ENCODE results near the gene TRHDE. TPM values are rescaled to one million over a fixed set of nuclear protein-coding genes. Genes with fewer than 3 reads are reported as not detected.

The TRHDE gene
- total and polyA plus RNA-seq, 4 donors, result 0.19 to 7.5 (median 3.5) TPM

DNA sequence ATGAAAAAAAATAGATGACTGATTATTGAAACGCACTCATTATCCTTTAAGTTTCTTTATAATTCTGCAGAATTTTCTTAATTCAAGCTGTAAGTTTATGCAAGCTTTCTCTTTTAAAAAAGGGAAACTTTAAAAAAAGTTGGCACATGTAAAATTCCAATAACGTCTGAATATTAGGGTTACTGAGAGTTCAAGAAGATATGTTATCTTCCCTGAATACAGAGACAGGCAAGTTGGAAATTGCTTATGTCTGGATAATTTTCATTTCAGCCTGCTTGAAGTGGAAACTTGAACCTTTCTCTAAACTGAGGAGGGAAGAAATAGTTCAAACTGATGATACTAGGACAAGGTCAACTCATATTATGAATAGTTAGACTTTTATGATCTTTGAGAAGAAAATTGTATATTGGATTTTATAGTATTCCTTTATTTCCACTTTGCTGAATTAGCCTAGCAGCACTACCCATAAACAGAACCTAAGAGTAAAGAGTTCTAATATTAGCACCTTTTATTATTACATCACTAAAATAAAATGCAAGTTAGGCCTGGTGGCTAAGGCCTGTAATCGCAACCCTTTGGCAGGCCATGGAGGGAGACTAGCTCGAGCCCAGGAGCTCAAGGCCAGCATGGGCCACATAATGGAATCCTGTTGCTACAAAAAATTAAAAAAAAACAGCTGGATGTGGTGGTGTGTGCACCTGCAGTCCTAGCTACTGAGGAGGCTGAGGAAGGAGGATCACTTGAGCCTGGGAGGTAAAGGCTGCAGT, 288.0 kb downstream of the TRHDE start:
- WGBS, 2 donors, result 74 to 84% methylated on average over 4 of the region's 4 CpGs
- DNase-seq (peak in 2 of 3 donors; percentile 1 to 11), ATAC-seq (ENCODE audit: insufficient read depth, low FRiP score) (no peak)
- H3K27ac ChIP-seq (ENCODE audit: low read depth in 1 of 2, low read length in 1 of 2), result no peak overlapping the region
- no peaks in the 10 kb centered on the region for H3K9me3 ChIP-seq (ENCODE audit: control insufficient read depth in 4 of 4, insufficient read depth in 3 of 4, low read length in 3 of 4)
- H3K4me3 ChIP-seq, result no peak overlapping the region
- H3K4me1 ChIP-seq (ENCODE audit: control insufficient read depth in 5 of 5, insufficient read depth in 5 of 5, low read length in 5 of 5), result no peaks in the 10 kb centered on the region
- no peak overlapping the region for H3K9ac ChIP-seq (ENCODE audit: insufficient read depth in 1 of 2, low read length in 2 of 2)
- TF ChIP-seq, protein P1, sequence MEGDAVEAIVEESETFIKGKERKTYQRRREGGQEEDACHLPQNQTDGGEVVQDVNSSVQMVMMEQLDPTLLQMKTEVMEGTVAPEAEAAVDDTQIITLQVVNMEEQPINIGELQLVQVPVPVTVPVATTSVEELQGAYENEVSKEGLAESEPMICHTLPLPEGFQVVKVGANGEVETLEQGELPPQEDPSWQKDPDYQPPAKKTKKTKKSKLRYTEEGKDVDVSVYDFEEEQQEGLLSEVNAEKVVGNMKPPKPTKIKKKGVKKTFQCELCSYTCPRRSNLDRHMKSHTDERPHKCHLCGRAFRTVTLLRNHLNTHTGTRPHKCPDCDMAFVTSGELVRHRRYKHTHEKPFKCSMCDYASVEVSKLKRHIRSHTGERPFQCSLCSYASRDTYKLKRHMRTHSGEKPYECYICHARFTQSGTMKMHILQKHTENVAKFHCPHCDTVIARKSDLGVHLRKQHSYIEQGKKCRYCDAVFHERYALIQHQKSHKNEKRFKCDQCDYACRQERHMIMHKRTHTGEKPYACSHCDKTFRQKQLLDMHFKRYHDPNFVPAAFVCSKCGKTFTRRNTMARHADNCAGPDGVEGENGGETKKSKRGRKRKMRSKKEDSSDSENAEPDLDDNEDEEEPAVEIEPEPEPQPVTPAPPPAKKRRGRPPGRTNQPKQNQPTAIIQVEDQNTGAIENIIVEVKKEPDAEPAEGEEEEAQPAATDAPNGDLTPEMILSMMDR (IDR thresholded peaks at IDR 0.05; ENCODE audit: control extremely low read depth, extremely low read depth), result no peak
- no peaks in the 10 kb centered on the region for H3K36me3 ChIP-seq (ENCODE audit: control insufficient read depth in 4 of 4, insufficient read depth in 4 of 4, low read length in 4 of 4)
- no peaks in the 10 kb centered on the region for H3K27me3 ChIP-seq (ENCODE audit: control insufficient read depth in 3 of 3, insufficient read depth in 3 of 3, low read length in 2 of 3)

DNA sequence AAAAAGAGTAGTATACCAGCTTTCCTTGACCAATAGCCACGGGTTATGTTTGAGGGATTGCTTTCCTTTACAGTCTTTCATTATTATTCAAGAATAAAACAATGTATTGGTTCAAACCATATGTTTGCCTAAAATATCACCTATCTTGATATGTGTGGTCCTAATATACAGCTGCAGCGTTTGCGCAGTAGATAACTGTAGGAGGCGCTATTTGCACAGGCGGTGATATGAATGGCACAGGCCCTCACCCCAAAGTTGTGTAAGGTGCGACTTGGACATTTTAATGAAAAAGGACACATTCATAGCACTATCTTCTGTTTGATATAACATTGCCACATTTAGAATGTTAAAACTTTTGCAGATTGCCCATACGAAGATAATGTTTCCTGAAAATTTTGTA, 298.4 kb downstream of the TRHDE start:
- no peak overlapping the region for H3K4me3 ChIP-seq
- H3K9me3 ChIP-seq (ENCODE audit: control insufficient read depth in 4 of 4, insufficient read depth in 3 of 4, low read length in 3 of 4), result no peaks in the 10 kb centered on the region
- no peaks in the 10 kb centered on the region for H3K4me1 ChIP-seq (ENCODE audit: control insufficient read depth in 5 of 5, insufficient read depth in 5 of 5, low read length in 5 of 5)
- DNase-seq (peak in 1 of 3 donors; percentile 1), ATAC-seq (ENCODE audit: insufficient read depth, low FRiP score) (no peak)
- H3K9ac ChIP-seq (ENCODE audit: insufficient read depth in 1 of 2, low read length in 2 of 2), result no peak overlapping the region
- no peaks in the 10 kb centered on the region for H3K36me3 ChIP-seq (ENCODE audit: control insufficient read depth in 4 of 4, insufficient read depth in 4 of 4, low read length in 4 of 4)
- no peaks in the 10 kb centered on the region for H3K27me3 ChIP-seq (ENCODE audit: control insufficient read depth in 3 of 3, insufficient read depth in 3 of 3, low read length in 2 of 3)
- TF ChIP-seq, protein P1 (IDR thresholded peaks at IDR 0.05; ENCODE audit: control extremely low read depth, extremely low read depth), result no peak
- H3K27ac ChIP-seq (ENCODE audit: low read depth in 1 of 2, low read length in 1 of 2), result no peak overlapping the region
- WGBS, 2 donors, result 75 to 76% methylated on average over 7 of the region's 7 CpGs

DNA sequence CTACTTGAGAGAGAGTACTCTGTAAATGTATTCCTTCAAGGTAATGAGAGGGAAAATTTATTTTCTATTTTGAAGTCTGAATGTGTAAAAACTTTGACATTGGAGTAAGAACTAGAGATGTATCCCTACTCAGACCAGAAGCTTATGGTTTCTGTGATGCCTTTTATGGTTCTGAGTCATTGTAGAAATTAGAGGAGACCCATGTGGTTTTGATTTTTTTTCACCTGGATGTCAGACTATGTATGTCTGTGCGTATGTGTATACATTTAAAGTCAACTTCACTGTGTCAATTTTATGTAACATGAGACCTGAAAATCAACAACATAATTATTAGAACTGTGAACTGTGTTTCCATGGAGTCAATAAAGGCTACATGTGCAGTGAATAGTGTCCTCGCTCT, 302.0 kb downstream of the TRHDE start:
- Histone ChIP-seq H3K36me3 (ENCODE audit: control insufficient read depth in 4 of 4, insufficient read depth in 4 of 4, low read length in 4 of 4) (no peaks in the 10 kb centered on the region), H3K27ac (ENCODE audit: low read depth in 1 of 2, low read length in 1 of 2) (no peak overlapping the region), H3K4me1 (ENCODE audit: control insufficient read depth in 5 of 5, insufficient read depth in 5 of 5, low read length in 5 of 5) (no peaks in the 10 kb centered on the region), H3K27me3 (ENCODE audit: control insufficient read depth in 3 of 3, insufficient read depth in 3 of 3, low read length in 2 of 3) (no peaks in the 10 kb centered on the region), H3K4me3 (no peak overlapping the region), H3K9me3 (ENCODE audit: control insufficient read depth in 4 of 4, insufficient read depth in 3 of 4, low read length in 3 of 4) (no peaks in the 10 kb centered on the region), H3K9ac (ENCODE audit: insufficient read depth in 1 of 2, low read length in 2 of 2) (no peak overlapping the region)
- WGBS, 2 donors, result 85 to 88% methylated on average over 2 of the region's 2 CpGs
- ATAC-seq (ENCODE audit: insufficient read depth, low FRiP score) (no peak), DNase-seq (no peak)
- TF ChIP-seq, protein P1 (IDR thresholded peaks at IDR 0.05; ENCODE audit: control extremely low read depth, extremely low read depth), result no peak
